HS-5 (cell line): ENCODE results near the gene DLEC1.
"Not testable (repeated sequence)": the region's sequence is repeated elsewhere in the genome, so short reads cannot be mapped to it uniquely, and the experiment has no call there.

Source experiments
- DNase-seq: peaks from one replicate; pipeline ENCODE4 v3.0.0-alpha.2; 2012; ENCODE audit warnings: low read depth

The DLEC1 gene

GRCh38 chr3:38038447-38038911 lies 529 bp upstream of the DLEC1 start:
- DNase-seq, result no peak

- no peak for DNase-seq
These were observed 872 bp downstream of the DLEC1 start for GRCh38 chr3:38039899-38040261.

- DNase-seq, result no peak
These were observed 1.4 kb downstream of the DLEC1 start for GRCh38 chr3:38040401-38040800.

GRCh38 chr3:38043486-38043885 lies 4.5 kb downstream of the DLEC1 start:
- DNase-seq, result no peak

- no peak for DNase-seq
These were observed 7.0 kb downstream of the DLEC1 start for GRCh38 chr3:38046027-38046426.

- no peak for DNase-seq
These were observed 7.8 kb downstream of the DLEC1 start for GRCh38 chr3:38046821-38047220.

GRCh38 chr3:38047896-38048295 lies 8.9 kb downstream of the DLEC1 start:
- no peak for DNase-seq

GRCh38 chr3:38049358-38050126 lies 10.5 kb downstream of the DLEC1 start:
- DNase-seq, result no peak

- no peak for DNase-seq
These were observed 12.1 kb downstream of the DLEC1 start for GRCh38 chr3:38051131-38051530.

- DNase-seq, result not testable (repeated sequence)
These were observed 14.3 kb downstream of the DLEC1 start for GRCh38 chr3:38053286-38053685.

GRCh38 chr3:38053813-38054498 lies 14.9 kb downstream of the DLEC1 start:
- DNase-seq, result not testable (repeated sequence)

GRCh38 chr3:38054499-38055001 lies 15.5 kb downstream of the DLEC1 start:
- no peak for DNase-seq

- DNase-seq, result no peak
These were observed 20.1 kb downstream of the DLEC1 start for GRCh38 chr3:38059148-38059547.

GRCh38 chr3:38059591-38059990 lies 20.6 kb downstream of the DLEC1 start:
- DNase-seq, result no peak

- DNase-seq, result no peak
These were observed 23.8 kb downstream of the DLEC1 start for GRCh38 chr3:38062809-38063208.

GRCh38 chr3:38064453-38064852 lies 25.4 kb downstream of the DLEC1 start:
- DNase-seq, result not testable (repeated sequence)

- no peak for DNase-seq
These were observed 28.7 kb downstream of the DLEC1 start for GRCh38 chr3:38067508-38068233.

- no peak for DNase-seq
These were observed 31.0 kb downstream of the DLEC1 start for GRCh38 chr3:38070013-38070412.

- not testable (repeated sequence) for DNase-seq
These were observed 38.1 kb downstream of the DLEC1 start for GRCh38 chr3:38077073-38077472.

- DNase-seq, result not testable (repeated sequence)
These were observed 43.3 kb downstream of the DLEC1 start for GRCh38 chr3:38082296-38082695.

- DNase-seq, result not testable (repeated sequence)
These were observed 44.2 kb downstream of the DLEC1 start for GRCh38 chr3:38083254-38083653.

- no peak for DNase-seq
These were observed 44.9 kb downstream of the DLEC1 start for GRCh38 chr3:38083871-38084333.
